Stimulated activated CD8-positive, alpha-beta memory T cell treated with anti-CD3 and anti-CD28 coated beads, Interleukin-15, amount 100 ng/mL, for 4 hours (primary cell): Measurements from ENCODE around the gene HYDIN.

Experiments used
- DNase-seq, 2 donors: peaks; one replicate each; pipeline ENCODE4 v3.0.0-alpha.2; 2020; ENCODE audit warnings: low read depth in 2 of 2

HYDIN gene

DNA sequence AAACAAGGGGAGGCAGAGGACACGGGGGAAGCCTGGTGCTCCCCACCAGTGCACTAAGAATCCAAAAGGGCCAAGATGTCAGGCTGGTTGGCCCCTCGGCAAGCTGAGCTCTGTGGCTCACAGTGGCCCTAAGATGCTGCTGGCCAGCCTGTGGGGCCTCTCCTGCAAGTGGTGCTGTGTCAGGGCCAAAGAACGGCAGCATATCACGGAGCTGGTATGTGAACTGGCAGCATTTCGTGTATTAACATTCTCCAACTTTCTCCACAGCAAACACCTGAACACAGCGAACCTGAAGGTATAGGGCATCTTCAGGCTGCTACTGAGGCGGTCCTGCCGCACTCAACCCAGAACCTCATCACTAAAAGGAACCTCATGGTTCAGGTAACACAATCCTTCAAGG is 464.3 kb downstream of the HYDIN start:
- no peak for DNase-seq

DNA sequence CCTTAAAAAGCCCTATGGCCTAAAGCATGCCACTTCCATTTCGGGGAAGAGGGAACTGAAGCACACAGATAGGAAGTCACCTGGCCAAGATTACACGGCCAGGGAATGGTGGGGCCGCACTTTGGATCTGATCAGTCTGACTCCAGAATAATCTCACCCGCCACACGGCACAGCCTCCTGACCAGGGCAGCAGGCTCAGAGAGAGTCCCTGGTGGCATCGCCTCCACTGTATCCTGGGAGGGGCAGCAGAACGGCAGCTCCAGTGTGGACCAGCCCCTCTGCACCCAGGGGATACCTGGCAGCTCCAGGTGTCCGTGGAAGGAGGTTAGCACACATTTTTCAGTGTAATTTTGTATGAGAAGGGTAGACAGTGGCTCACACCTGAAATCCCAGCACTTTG is 465.0 kb downstream of the HYDIN start:
- DNase-seq = no peak

DNA sequence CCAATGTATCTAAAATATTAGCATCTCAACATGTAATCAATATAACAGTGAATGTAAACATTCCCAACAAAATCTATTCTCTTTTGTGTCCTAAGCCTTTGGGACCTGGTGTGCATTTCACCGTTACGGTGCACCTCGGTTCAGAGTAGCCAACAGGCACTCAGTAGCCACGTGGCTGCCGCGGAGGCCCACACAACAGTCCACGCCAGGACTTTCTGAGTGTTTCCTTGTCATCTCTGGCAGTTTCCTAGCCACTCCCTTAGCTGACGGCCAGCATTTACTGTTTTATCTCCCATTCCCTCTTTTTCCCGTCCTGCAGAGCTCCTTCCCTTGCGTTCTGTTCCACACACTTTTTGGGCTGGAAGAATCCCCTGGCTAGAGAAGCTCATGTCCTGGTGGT is 465.9 kb downstream of the HYDIN start:
- DNase-seq = no peak

DNA sequence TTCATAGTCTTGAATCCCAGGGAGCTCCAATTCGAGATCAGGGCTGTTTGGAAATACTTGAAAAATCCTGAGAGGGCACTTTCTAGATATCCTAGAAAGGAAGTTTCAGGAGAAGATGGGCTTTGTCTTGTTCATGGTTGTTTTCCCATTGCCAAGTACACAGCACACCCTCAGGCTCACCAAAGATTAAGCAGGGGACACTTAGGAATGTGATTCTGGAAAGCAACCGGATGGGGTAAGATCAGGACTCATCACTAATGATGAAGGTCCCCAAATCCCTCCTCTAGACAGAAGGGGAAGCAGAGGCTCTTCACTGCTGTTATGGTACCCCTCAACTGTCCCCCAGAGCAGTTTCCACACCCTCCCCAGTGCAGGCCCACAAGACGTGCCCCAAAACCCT is 470.3 kb downstream of the HYDIN start:
- no peak for DNase-seq

DNA sequence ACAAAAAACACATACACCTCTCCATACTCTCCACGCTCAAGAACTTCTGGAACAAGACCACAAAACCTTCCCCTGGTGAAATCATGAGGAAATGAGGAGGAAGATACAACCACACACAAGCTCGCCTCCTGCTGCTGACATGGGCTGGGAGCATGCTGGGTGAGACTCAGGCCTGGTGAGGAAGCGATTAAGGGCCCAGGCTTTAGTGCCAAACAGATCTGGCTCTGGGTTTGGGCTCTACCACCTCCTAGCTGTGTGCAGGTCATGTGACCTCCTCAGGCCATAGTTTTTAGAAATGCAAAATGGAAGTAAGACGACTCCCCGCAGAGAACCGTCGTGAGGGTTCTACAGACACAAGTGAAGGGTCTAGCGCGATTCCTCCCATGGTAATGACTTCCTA is 470.9 kb downstream of the HYDIN start:
- no peak for DNase-seq

DNA sequence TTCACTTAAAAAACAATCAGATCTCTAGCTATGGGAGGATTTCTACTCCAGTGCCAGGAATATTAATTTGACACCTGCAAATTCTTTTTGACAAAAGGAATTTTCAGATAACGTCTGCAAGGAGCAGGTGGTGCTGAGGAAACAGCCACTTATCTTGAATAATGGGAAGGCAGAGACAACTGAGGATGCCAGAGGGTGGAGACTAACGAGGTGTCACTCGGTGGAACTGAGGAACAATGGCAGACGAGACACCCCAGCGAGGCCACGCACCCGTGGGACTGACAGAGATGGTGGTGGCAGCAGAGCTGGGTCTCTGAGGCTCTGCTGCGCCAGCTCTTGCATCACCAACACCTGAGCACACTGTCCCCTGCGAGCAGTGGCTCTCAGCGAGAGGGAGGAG is 471.7 kb downstream of the HYDIN start:
- no peak for DNase-seq
